ENCODE measurements around the gene GALNT5. TPM values are rescaled to one million over a fixed set of nuclear protein-coding genes. Genes with fewer than 3 reads are reported as not detected.

Gene GALNT5
- total and polyA plus RNA-seq, 7 experiments from 2014 or later, result not detected

DNA sequence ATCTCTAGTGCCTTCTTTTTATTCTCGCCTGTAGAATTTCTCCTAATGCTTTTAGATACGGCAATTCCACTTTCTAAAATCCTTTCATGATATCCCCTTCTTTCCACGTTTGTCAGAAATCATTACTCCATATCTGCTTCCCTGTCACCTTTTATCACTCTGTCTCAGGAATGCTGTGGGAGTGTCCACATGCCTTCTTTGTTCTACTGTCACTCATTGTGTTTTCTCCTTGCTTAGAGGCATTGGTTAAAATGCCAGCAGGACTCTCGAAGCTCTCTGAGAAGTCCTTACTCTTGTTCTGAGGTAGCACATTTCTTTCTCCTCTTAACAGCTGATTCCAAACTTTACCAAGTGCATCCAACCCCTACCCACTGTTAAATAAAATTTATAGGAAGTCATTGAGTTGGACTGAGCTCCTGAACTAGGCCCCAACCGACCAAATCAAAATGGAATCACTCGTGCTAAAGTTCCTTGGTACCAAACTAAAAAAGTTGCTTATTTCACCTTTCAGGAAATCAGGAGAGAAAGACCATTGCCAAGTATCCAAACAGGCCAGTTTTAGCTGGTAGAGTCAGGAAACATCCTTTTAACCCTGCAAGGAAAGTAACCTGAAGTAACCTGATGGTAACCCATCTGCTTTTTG, 10.6 kb upstream of the GALNT5 start:
- intact Hi-C loops (cut with micrococcal nuclease), result no loop called here
- no peak overlapping the region for H3K27ac ChIP-seq (ENCODE audit: low read depth, low read length)
- ChIA-PET POLR2A (no interaction called here), CTCF (no interaction called here)
- H3K36me3 ChIP-seq (ENCODE audit: control insufficient read depth in 2 of 3, insufficient read depth in 3 of 3, low read length in 3 of 3), result no peaks in the 10 kb centered on the region
- no peaks in the 10 kb centered on the region for H3K36me3 Mint-ChIP-seq
- H3K4me1 ChIP-seq (ENCODE audit: control insufficient read depth in 2 of 2, insufficient read depth in 2 of 2, low read length in 2 of 2), result no peaks in the 10 kb centered on the region
- H3K9me3 Mint-ChIP-seq, result no peaks in the 10 kb centered on the region
- peaks cover 0 to 6% (median 0%) of the 10 kb centered on the region in 7 donors for H3K4me1 Mint-ChIP-seq
- H3K4me3 ChIP-seq (ENCODE audit: low read length), result no peak overlapping the region
- H3K4me3 Mint-ChIP-seq, result no peak overlapping the region
- no peak for ATAC-seq
- H3K27me3 ChIP-seq (ENCODE audit: control insufficient read depth in 2 of 2, insufficient read depth in 2 of 2, low read length in 2 of 2), result no peaks in the 10 kb centered on the region
- H3K27ac Mint-ChIP-seq, result no peak overlapping the region
- peaks cover 0 to 8% (median 3%) of the 10 kb centered on the region in 5 donors for H3K27me3 Mint-ChIP-seq
- DNase-seq, result no peak
- no peaks in the 10 kb centered on the region for H3K9me3 ChIP-seq (ENCODE audit: control insufficient read depth in 2 of 3, low read length in 3 of 3)

DNA sequence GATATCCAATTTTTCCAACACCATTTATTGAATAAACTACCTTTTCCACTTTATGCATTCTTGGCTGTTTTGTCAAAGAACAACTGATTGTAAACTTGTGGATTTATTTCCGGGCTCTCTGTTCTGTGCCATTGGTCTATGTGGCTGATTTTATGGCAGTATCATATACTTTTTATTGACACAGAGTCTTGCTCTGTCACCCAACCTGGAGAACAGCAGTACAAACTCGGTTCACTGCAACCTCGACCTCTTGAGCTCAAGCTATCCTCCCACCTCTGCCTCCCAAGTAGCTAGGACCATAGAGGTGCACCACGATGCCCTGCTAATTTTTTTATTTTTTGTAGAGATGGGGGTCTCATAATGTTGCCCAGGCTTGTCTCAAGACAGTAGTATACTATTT, 6.7 kb upstream of the GALNT5 start:
- DNase-seq (no peak), ATAC-seq (no peak)
- Histone ChIP-seq H3K27ac (ENCODE audit: low read depth, low read length) (no peak overlapping the region), H3K36me3 (ENCODE audit: control insufficient read depth in 2 of 3, insufficient read depth in 3 of 3, low read length in 3 of 3) (no peaks in the 10 kb centered on the region), H3K4me1 (ENCODE audit: control insufficient read depth in 2 of 2, insufficient read depth in 2 of 2, low read length in 2 of 2) (no peaks in the 10 kb centered on the region), H3K9me3 (ENCODE audit: control insufficient read depth in 2 of 3, low read length in 3 of 3) (no peaks in the 10 kb centered on the region), H3K4me3 (ENCODE audit: low read length) (no peak overlapping the region), H3K27me3 (ENCODE audit: control insufficient read depth in 2 of 2, insufficient read depth in 2 of 2, low read length in 2 of 2) (no peaks in the 10 kb centered on the region)
- POLR2A ChIA-PET, result no interaction called here
- intact Hi-C loops (cut with micrococcal nuclease), result no loop called here
- CTCF ChIA-PET, result no interaction called here
- no peaks in the 10 kb centered on the region for H3K9me3 Mint-ChIP-seq
- H3K36me3 Mint-ChIP-seq, result no peaks in the 10 kb centered on the region
- no peak overlapping the region for H3K4me3 Mint-ChIP-seq
- H3K27ac Mint-ChIP-seq, result no peak overlapping the region
- H3K4me1 Mint-ChIP-seq, result peaks cover 0 to 6% (median 0%) of the 10 kb centered on the region in 7 donors
- H3K27me3 Mint-ChIP-seq, result peaks cover 0 to 10% (median 6%) of the 10 kb centered on the region in 5 donors

DNA sequence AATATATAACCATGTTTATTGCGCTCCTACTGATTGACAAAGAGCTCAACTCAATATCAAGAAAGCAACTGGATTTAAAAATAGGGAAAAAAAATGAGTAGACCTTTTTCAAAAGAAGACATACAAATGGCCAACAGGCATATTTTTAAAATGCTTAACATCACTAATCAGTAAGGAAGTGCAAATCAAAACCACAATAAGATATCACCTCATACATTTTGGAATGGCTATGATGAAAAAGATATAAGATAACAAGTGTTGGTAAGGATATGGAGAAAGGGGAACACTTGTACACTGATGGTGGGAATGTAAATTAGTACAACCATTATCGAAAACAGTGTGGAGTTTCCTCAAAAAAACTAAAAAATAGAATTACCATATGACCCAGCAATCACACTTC, 5.6 kb upstream of the GALNT5 start:
- Mint-ChIP-seq H3K27me3 (peaks cover 0 to 10% (median 6%) of the 10 kb centered on the region in 5 donors), H3K27ac (no peak overlapping the region), H3K36me3 (no peaks in the 10 kb centered on the region), H3K4me3 (no peak overlapping the region), H3K4me1 (peaks cover 0 to 3% (median 0%) of the 10 kb centered on the region in 7 donors), H3K9me3 (no peaks in the 10 kb centered on the region)
- Histone ChIP-seq H3K27ac (ENCODE audit: low read depth, low read length) (no peak overlapping the region), H3K4me3 (ENCODE audit: low read length) (no peak overlapping the region), H3K4me1 (ENCODE audit: control insufficient read depth in 2 of 2, insufficient read depth in 2 of 2, low read length in 2 of 2) (no peaks in the 10 kb centered on the region), H3K27me3 (ENCODE audit: control insufficient read depth in 2 of 2, insufficient read depth in 2 of 2, low read length in 2 of 2) (no peaks in the 10 kb centered on the region), H3K9me3 (ENCODE audit: control insufficient read depth in 2 of 3, low read length in 3 of 3) (no peaks in the 10 kb centered on the region), H3K36me3 (ENCODE audit: control insufficient read depth in 2 of 3, insufficient read depth in 3 of 3, low read length in 3 of 3) (no peaks in the 10 kb centered on the region)
- POLR2A ChIA-PET, result interaction anchor here (0.6 kb wide), 1 partner anchor 471 kb away, joined by 5 read pairs; no protein-coding TSS in a partner anchor
- DNase-seq (no peak), ATAC-seq (no peak)
- CTCF ChIA-PET, result no interaction called here
- intact Hi-C loops (cut with micrococcal nuclease), result no loop called here

DNA sequence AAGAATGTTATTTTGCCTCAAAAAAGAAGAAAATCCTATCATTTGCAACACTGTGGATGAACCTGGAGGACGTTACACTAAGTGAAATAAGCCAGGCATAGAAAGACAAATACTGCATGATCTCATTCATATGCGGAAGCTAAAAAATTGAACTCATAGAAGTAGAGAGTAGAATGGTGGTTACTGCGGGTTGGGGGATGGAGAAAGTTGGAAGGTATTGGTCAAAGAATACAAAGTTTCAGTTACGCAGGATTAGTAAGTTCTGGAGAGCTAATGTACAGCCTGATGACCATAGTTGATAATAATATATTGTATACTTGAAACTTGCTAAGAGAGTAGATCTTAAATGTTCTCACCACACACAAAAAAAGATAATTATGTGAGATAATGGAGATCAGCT, 5.0 kb upstream of the GALNT5 start:
- no peaks in the 10 kb centered on the region for H3K27me3 ChIP-seq (ENCODE audit: control insufficient read depth in 2 of 2, insufficient read depth in 2 of 2, low read length in 2 of 2)
- Mint-ChIP-seq H3K27me3 (peaks cover 0 to 12% (median 6%) of the 10 kb centered on the region in 5 donors), H3K4me1 (peaks cover 0 to 5% (median 0%) of the 10 kb centered on the region in 7 donors), H3K36me3 (no peaks in the 10 kb centered on the region), H3K9me3 (no peaks in the 10 kb centered on the region), H3K27ac (no peak overlapping the region), H3K4me3 (no peak overlapping the region)
- CTCF ChIA-PET, result no interaction called here
- intact Hi-C loops (cut with micrococcal nuclease), result no loop called here
- no peak overlapping the region for H3K4me3 ChIP-seq (ENCODE audit: low read length)
- DNase-seq (no peak), ATAC-seq (no peak)
- no peaks in the 10 kb centered on the region for H3K9me3 ChIP-seq (ENCODE audit: control insufficient read depth in 2 of 3, low read length in 3 of 3)
- POLR2A ChIA-PET, result no interaction called here
- H3K36me3 ChIP-seq (ENCODE audit: control insufficient read depth in 2 of 3, insufficient read depth in 3 of 3, low read length in 3 of 3), result no peaks in the 10 kb centered on the region
- no peak overlapping the region for H3K27ac ChIP-seq (ENCODE audit: low read depth, low read length)
- no peaks in the 10 kb centered on the region for H3K4me1 ChIP-seq (ENCODE audit: control insufficient read depth in 2 of 2, insufficient read depth in 2 of 2, low read length in 2 of 2)

DNA sequence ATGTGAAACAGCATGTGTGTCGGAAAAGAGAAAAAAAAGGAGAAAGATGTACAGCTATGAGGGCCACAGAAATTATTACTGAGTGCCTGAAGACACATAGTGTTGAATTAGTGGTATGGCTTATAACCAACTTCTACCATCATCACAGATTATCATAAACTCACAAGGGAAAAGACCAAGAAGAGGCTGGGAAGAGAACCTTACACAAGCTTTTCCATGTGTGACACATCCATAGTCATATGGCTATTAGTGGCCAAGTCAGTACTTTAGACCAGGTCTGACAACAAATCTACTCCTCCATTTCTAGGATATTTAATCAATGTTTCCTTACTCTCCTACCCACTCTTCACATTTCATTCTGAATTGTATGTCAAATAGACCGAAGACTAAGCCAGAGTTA, 3.5 kb upstream of the GALNT5 start:
- intact Hi-C loops (cut with micrococcal nuclease), result no loop called here
- H3K27ac Mint-ChIP-seq, result no peak overlapping the region

GRCh38 chr2:157255746-157256145, 1.8 kb upstream of the GALNT5 start:
- no peaks in the 10 kb centered on the region for H3K36me3 Mint-ChIP-seq
- H3K9me3 Mint-ChIP-seq, result peaks cover 0 to 2% (median 0%) of the 10 kb centered on the region in 11 donors

More for the DNA sequence above, 3.5 kb upstream of the GALNT5 start:
- Histone ChIP-seq H3K4me3 (ENCODE audit: low read length) (no peak overlapping the region), H3K27me3 (ENCODE audit: control insufficient read depth in 2 of 2, insufficient read depth in 2 of 2, low read length in 2 of 2) (no peaks in the 10 kb centered on the region), H3K9me3 (ENCODE audit: control insufficient read depth in 2 of 3, low read length in 3 of 3) (no peaks in the 10 kb centered on the region), H3K27ac (ENCODE audit: low read depth, low read length) (no peak overlapping the region), H3K4me1 (ENCODE audit: control insufficient read depth in 2 of 2, insufficient read depth in 2 of 2, low read length in 2 of 2) (no peaks in the 10 kb centered on the region), H3K36me3 (ENCODE audit: control insufficient read depth in 2 of 3, insufficient read depth in 3 of 3, low read length in 3 of 3) (no peaks in the 10 kb centered on the region)
- no peak for ATAC-seq
- no peak overlapping the region for H3K4me3 Mint-ChIP-seq
- POLR2A ChIA-PET, result no interaction called here
- CTCF ChIA-PET, result no interaction called here
- H3K36me3 Mint-ChIP-seq, result no peaks in the 10 kb centered on the region
- no peak for DNase-seq
- H3K4me1 Mint-ChIP-seq, result peaks cover 0 to 7% (median 0%) of the 10 kb centered on the region in 7 donors
- H3K9me3 Mint-ChIP-seq, result no peaks in the 10 kb centered on the region
- H3K27me3 Mint-ChIP-seq, result peaks cover 0 to 13% (median 6%) of the 10 kb centered on the region in 5 donors

DNA sequence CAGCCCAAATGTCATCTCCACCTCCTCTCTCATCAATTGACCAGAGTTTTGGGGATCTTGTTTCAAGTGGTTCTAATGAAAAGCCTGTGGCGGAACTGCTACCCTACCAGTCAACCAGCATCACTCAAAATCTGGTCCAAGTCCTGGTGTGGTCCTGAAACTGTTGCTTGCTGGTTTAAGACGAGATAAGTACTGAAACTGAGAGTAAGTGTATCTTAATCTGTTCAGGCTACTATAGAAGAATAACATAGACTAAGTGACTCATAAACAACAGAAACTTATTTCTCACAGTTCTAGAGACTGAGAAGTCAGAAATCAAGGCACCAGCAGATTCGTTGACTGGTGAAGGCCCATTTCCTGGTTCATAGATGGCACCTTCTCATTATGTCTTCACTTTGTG, 879 bp upstream of the GALNT5 start:
- Mint-ChIP-seq H3K27me3 (peaks cover 0 to 9% (median 6%) of the 10 kb centered on the region in 5 donors), H3K27ac (no peak overlapping the region), H3K4me3 (no peak overlapping the region), H3K9me3 (peaks cover 0 to 2% (median 0%) of the 10 kb centered on the region in 11 donors), H3K4me1 (peaks cover 4 to 19% (median 10%) of the 10 kb centered on the region in 7 donors), H3K36me3 (no peaks in the 10 kb centered on the region)
- CTCF ChIA-PET, result no interaction called here
- no peaks in the 10 kb centered on the region for H3K4me1 ChIP-seq (ENCODE audit: control insufficient read depth in 2 of 2, insufficient read depth in 2 of 2, low read length in 2 of 2)
- no peak overlapping the region for H3K27ac ChIP-seq (ENCODE audit: low read depth, low read length)
- POLR2A ChIA-PET, result no interaction called here
- H3K4me3 ChIP-seq (ENCODE audit: low read length), result no peak overlapping the region
- no peak for DNase-seq
- no peaks in the 10 kb centered on the region for H3K27me3 ChIP-seq (ENCODE audit: control insufficient read depth in 2 of 2, insufficient read depth in 2 of 2, low read length in 2 of 2)
- H3K36me3 ChIP-seq (ENCODE audit: control insufficient read depth in 2 of 3, insufficient read depth in 3 of 3, low read length in 3 of 3), result no peaks in the 10 kb centered on the region
- intact Hi-C loops (cut with micrococcal nuclease), result no loop called here
- ATAC-seq, result no peak
- H3K9me3 ChIP-seq (ENCODE audit: control insufficient read depth in 2 of 3, low read length in 3 of 3), result no peaks in the 10 kb centered on the region

More at GRCh38 chr2:157255746-157256145, 1.8 kb upstream of the GALNT5 start:
- Histone ChIP-seq H3K9me3 (ENCODE audit: control insufficient read depth in 2 of 3, low read length in 3 of 3) (no peaks in the 10 kb centered on the region), H3K27me3 (ENCODE audit: control insufficient read depth in 2 of 2, insufficient read depth in 2 of 2, low read length in 2 of 2) (no peaks in the 10 kb centered on the region), H3K36me3 (ENCODE audit: control insufficient read depth in 2 of 3, insufficient read depth in 3 of 3, low read length in 3 of 3) (no peaks in the 10 kb centered on the region), H3K4me3 (ENCODE audit: low read length) (no peak overlapping the region), H3K4me1 (ENCODE audit: control insufficient read depth in 2 of 2, insufficient read depth in 2 of 2, low read length in 2 of 2) (no peaks in the 10 kb centered on the region), H3K27ac (ENCODE audit: low read depth, low read length) (no peak overlapping the region)
- no peak overlapping the region for H3K27ac Mint-ChIP-seq
- CTCF ChIA-PET, result no interaction called here
- POLR2A ChIA-PET, result no interaction called here
- H3K27me3 Mint-ChIP-seq, result peaks cover 0 to 13% (median 6%) of the 10 kb centered on the region in 5 donors
- ATAC-seq (no peak), DNase-seq (no peak)
- intact Hi-C loops (cut with micrococcal nuclease), result no loop called here
- H3K4me1 Mint-ChIP-seq, result peaks cover 1 to 10% (median 5%) of the 10 kb centered on the region in 7 donors
- no peak overlapping the region for H3K4me3 Mint-ChIP-seq
